Suprapubic skin (tissue), 4 donors: ENCODE data around the gene SLC13A5. TPM values are rescaled to one million over a fixed set of nuclear protein-coding genes. Genes with fewer than 3 reads are reported as not detected.
A peak's percentile ranks its signal among the peaks of the same experiment; 100 is the strongest.

Source experiments
- DNase-seq, 2 donors: peaks; one replicate each; pipeline ENCODE4 v3.0.0-alpha.2; 2019; ENCODE audit warnings: low spot score in 2 of 2
- H3K27ac ChIP-seq: fragments of 200-600 bp; sonication (generic); one replicate; pipeline ENCODE4 v1.5.1; 2019
- H3K27me3 ChIP-seq: fragments of 200-600 bp; sonication (generic); one replicate; pipeline ENCODE4 v1.5.1; 2019
- H3K36me3 ChIP-seq: fragments of 200-600 bp; sonication (generic); one replicate; pipeline ENCODE4 v1.5.1; 2019
- H3K4me1 ChIP-seq: fragments of 200-600 bp; sonication (generic); one replicate; pipeline ENCODE4 v1.5.1; 2019
- H3K4me3 ChIP-seq: fragments of 200-600 bp; sonication (generic); one replicate; pipeline ENCODE4 v1.5.1; 2019; ENCODE audit warnings: mild to moderate bottlenecking
- H3K9me3 ChIP-seq: fragments of 200-600 bp; sonication (generic); one replicate; pipeline ENCODE4 v1.5.1; 2019
- EP300 ChIP-seq: sonication (generic); formaldehyde crosslinking; IDR thresholded peaks from one replicate; pipeline ENCODE4 v1.6.1; 2017; ENCODE audit warnings: antibody characterized with exemption
- POLR2A ChIP-seq, 2 donors: fragments of 450-650 bp; IDR thresholded peaks; one replicate each; pipeline ENCODE4 v1.6.1; 2017; ENCODE audit warnings: antibody characterized with exemption in 2 of 2, mild to moderate bottlenecking in 2 of 2, moderate library complexity in 2 of 2
- POLR2AphosphoS5 ChIP-seq, 3 donors: sonication (generic); formaldehyde crosslinking; IDR thresholded peaks; one replicate each; pipeline ENCODE4 v1.6.1; 2017; ENCODE audit warnings: antibody characterized with exemption in 3 of 3
- WGBS: methylation state at CpG from one replicate; pipeline ENCODE4 v1.1.5; 2018; 5-methylcytosine and 5-hydroxymethylcytosine counted together
- total RNA-seq, 4 donors: library from RNA; depleted of rRNA; stranded (reverse); fragments of >200 nt; gene quantifications; one replicate each; pipeline ENCODE4 v1.1.0, GENCODE V29; 2016
- TF ChIP-seq, protein P1 (sequence below), 2 donors: fragments of 200-600 bp in 1 of 2; fragments of 450-650 bp in 1 of 2; sonication (generic) in 1 of 2; IDR thresholded peaks; one replicate each; pipeline ENCODE4 v1.5.1; 2016 to 2019; ENCODE audit warnings: antibody characterized with exemption in 2 of 2, mild to moderate bottlenecking in 1 of 2, moderate library complexity in 1 of 2

SLC13A5 gene
- total RNA-seq, 4 donors from 2014 or later, result 0.72 TPM; not detected in 3

- 85% methylated on average over 11 of the region's 11 CpGs for WGBS
- H3K4me3 ChIP-seq, result no peak overlapping the region
- H3K27me3 ChIP-seq, result peaks cover 61% of the 10 kb centered on the region
- DNase-seq, result peak in 1 of 2 donors; percentile 44
- H3K27ac ChIP-seq, result no peak overlapping the region
- TF ChIP-seq, protein P1, sequence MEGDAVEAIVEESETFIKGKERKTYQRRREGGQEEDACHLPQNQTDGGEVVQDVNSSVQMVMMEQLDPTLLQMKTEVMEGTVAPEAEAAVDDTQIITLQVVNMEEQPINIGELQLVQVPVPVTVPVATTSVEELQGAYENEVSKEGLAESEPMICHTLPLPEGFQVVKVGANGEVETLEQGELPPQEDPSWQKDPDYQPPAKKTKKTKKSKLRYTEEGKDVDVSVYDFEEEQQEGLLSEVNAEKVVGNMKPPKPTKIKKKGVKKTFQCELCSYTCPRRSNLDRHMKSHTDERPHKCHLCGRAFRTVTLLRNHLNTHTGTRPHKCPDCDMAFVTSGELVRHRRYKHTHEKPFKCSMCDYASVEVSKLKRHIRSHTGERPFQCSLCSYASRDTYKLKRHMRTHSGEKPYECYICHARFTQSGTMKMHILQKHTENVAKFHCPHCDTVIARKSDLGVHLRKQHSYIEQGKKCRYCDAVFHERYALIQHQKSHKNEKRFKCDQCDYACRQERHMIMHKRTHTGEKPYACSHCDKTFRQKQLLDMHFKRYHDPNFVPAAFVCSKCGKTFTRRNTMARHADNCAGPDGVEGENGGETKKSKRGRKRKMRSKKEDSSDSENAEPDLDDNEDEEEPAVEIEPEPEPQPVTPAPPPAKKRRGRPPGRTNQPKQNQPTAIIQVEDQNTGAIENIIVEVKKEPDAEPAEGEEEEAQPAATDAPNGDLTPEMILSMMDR (IDR thresholded peaks at IDR 0.05), result no peak
- TF ChIP-seq POLR2A (IDR thresholded peaks at IDR 0.05) (no peak), POLR2AphosphoS5 (IDR thresholded peaks at IDR 0.05) (no peak), EP300 (no peak)
- H3K4me1 ChIP-seq, result peaks cover 28% of the 10 kb centered on the region
- no peaks in the 10 kb centered on the region for H3K9me3 ChIP-seq
- no peaks in the 10 kb centered on the region for H3K36me3 ChIP-seq
These were observed 2.9 kb downstream of the SLC13A5 start for GRCh38 chr17:6710317-6710716.

DNA sequence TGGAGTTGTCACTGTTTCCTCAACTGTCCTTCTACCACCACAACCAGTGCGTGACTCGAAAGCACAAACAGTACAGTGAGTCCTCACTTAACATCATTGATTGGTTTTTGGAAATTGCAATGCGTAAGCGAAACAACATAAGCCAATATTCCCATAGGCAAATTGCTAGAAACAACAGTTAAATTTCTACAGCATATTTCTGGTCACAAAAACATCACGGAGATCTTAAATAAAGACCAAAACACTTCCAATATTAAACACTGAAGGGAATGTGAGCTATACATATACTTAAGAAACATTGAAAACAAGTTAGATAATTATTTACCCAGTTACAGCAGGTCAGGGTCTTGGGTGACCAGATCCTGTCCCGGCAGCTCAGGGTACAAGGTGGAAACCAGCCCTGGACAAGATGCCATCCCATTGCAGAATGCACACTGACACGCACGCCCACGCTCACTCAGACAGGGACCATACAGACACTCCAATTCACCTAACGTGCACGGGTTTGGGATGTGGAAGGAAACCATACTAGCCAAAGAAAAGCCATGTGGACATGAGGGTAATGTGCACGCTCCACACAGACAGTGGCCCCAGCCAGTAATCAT lies 4.7 kb downstream of the SLC13A5 start:
- H3K27ac ChIP-seq, result no peak overlapping the region
- TF ChIP-seq, protein P1 (IDR thresholded peaks at IDR 0.05), result no peak
- TF ChIP-seq EP300 (no peak), POLR2AphosphoS5 (IDR thresholded peaks at IDR 0.05) (no peak), POLR2A (IDR thresholded peaks at IDR 0.05) (no peak)
- no peaks in the 10 kb centered on the region for H3K36me3 ChIP-seq
- peaks cover 26% of the 10 kb centered on the region for H3K4me1 ChIP-seq
- WGBS, result 91% methylated on average over 12 of the region's 12 CpGs
- H3K27me3 ChIP-seq, result peaks cover 42% of the 10 kb centered on the region
- no peak overlapping the region for H3K4me3 ChIP-seq
- DNase-seq, result no peak
- no peaks in the 10 kb centered on the region for H3K9me3 ChIP-seq

DNA sequence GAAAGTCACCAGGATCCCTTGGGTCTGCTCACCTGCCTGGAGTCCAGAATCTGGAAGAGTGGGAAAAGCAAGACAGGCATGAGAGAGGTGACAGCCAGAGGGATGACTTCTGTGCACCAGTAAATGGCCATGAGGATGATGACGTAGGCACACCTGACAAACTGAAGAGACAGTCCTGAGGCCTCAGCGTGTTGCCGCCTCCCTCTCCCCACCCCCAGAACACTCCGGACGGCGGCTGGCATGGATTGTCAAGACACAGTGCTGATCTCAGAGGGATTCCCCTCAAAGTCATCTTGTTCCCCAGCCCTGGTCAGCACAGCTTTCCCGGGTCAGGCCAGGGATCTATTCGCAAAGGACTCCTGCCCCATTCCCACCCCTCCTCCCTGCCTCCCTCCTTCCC lies 6.2 kb downstream of the SLC13A5 start:
- TF ChIP-seq POLR2A (IDR thresholded peaks at IDR 0.05) (no peak), EP300 (no peak), POLR2AphosphoS5 (IDR thresholded peaks at IDR 0.05) (no peak)
- TF ChIP-seq, protein P1 (IDR thresholded peaks at IDR 0.05), result no peak
- H3K27ac ChIP-seq, result no peak overlapping the region
- H3K36me3 ChIP-seq, result no peaks in the 10 kb centered on the region
- WGBS, result 83% methylated on average over 8 of the region's 8 CpGs
- H3K4me1 ChIP-seq, result peaks cover 12% of the 10 kb centered on the region
- peaks cover 37% of the 10 kb centered on the region for H3K27me3 ChIP-seq
- DNase-seq, result no peak
- H3K4me3 ChIP-seq, result no peak overlapping the region
- H3K9me3 ChIP-seq, result no peaks in the 10 kb centered on the region

- Histone ChIP-seq H3K36me3 (no peaks in the 10 kb centered on the region), H3K4me1 (peaks cover 7% of the 10 kb centered on the region), H3K4me3 (no peak overlapping the region), H3K27me3 (peaks cover 33% of the 10 kb centered on the region), H3K27ac (no peak overlapping the region), H3K9me3 (no peaks in the 10 kb centered on the region)
- WGBS, result 78% methylated on average over 6 of the region's 14 CpGs
- TF ChIP-seq POLR2AphosphoS5 (IDR thresholded peaks at IDR 0.05) (no peak), EP300 (no peak), POLR2A (IDR thresholded peaks at IDR 0.05) (no peak)
- TF ChIP-seq, protein P1 (IDR thresholded peaks at IDR 0.05), result no peak
- DNase-seq, result peak in 1 of 2 donors; percentile 77
These were observed 6.7 kb downstream of the SLC13A5 start for GRCh38 chr17:6706499-6706898.

DNA sequence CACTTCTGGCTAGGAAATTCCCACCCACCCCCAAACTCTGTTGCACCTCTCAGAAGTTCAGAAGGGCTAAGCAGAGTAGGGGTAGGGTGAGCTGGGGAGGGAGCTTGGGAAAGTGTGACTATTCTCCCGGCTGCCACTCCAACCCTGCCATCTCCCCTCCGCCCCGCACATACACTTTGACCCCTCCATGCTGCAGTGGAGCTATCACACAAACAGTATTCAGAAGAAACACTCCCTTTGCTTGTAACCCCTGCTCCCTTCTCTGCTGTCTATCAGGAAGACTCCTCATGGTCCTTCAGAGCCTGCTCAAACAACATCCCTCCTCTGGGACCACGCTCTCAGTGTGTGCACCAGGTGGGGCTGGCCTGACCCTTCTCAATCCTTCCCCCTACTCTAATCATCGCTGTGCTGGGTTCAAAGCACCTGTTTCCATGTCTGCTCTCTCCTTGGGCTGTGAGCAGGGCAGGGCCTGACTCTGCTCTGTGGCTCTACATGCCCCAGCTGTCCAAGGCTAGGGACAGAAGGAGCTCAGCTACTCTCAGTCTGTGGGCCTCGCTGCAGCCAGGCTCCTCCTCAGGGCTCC lies 8.6 kb downstream of the SLC13A5 start:
- Histone ChIP-seq H3K4me3 (no peak overlapping the region), H3K27me3 (peaks cover 30% of the 10 kb centered on the region), H3K27ac (no peak overlapping the region), H3K4me1 (no peaks in the 10 kb centered on the region), H3K9me3 (no peaks in the 10 kb centered on the region), H3K36me3 (no peaks in the 10 kb centered on the region)
- 88% methylated on average over 6 of the region's 6 CpGs for WGBS
- no peak for TF ChIP-seq POLR2AphosphoS5 (IDR thresholded peaks at IDR 0.05)
- no peak for TF ChIP-seq EP300
- TF ChIP-seq, protein P1 (IDR thresholded peaks at IDR 0.05), result no peak
- no peak for TF ChIP-seq POLR2A (IDR thresholded peaks at IDR 0.05)
- peak in 1 of 2 donors; percentile 21 for DNase-seq
